ENCODE measurements around the gene RAP1GDS1.

GRCh38 chr4:98470831-98471230 lies 209.6 kb downstream of the RAP1GDS1 start:
- TF ChIP-seq CTCF (IDR thresholded peaks at IDR 0.05) (no peak), ZFX (IDR thresholded peaks at IDR 0.05; ENCODE audit: borderline replicate concordance) (no peak)
